Stimulated activated CD4-positive, alpha-beta T cell treated with anti-CD3 and anti-CD28 coated beads, Interleukin-12 subunit alpha, Interleukin-12 subunit beta, amount 100 ng/mL, for 24 hours (primary cell): ENCODE measurements around the gene AHNAK.
"Not testable (repeated sequence)": the region's sequence is repeated elsewhere in the genome, so short reads cannot be mapped to it uniquely, and the experiment has no call there.

Experiments used
- DNase-seq, 2 experiments: peaks; one replicate each; pipeline ENCODE4 v3.0.0-alpha.2; 2020; ENCODE audit warnings: low read depth in 2 of 2

AHNAK gene, protein sequence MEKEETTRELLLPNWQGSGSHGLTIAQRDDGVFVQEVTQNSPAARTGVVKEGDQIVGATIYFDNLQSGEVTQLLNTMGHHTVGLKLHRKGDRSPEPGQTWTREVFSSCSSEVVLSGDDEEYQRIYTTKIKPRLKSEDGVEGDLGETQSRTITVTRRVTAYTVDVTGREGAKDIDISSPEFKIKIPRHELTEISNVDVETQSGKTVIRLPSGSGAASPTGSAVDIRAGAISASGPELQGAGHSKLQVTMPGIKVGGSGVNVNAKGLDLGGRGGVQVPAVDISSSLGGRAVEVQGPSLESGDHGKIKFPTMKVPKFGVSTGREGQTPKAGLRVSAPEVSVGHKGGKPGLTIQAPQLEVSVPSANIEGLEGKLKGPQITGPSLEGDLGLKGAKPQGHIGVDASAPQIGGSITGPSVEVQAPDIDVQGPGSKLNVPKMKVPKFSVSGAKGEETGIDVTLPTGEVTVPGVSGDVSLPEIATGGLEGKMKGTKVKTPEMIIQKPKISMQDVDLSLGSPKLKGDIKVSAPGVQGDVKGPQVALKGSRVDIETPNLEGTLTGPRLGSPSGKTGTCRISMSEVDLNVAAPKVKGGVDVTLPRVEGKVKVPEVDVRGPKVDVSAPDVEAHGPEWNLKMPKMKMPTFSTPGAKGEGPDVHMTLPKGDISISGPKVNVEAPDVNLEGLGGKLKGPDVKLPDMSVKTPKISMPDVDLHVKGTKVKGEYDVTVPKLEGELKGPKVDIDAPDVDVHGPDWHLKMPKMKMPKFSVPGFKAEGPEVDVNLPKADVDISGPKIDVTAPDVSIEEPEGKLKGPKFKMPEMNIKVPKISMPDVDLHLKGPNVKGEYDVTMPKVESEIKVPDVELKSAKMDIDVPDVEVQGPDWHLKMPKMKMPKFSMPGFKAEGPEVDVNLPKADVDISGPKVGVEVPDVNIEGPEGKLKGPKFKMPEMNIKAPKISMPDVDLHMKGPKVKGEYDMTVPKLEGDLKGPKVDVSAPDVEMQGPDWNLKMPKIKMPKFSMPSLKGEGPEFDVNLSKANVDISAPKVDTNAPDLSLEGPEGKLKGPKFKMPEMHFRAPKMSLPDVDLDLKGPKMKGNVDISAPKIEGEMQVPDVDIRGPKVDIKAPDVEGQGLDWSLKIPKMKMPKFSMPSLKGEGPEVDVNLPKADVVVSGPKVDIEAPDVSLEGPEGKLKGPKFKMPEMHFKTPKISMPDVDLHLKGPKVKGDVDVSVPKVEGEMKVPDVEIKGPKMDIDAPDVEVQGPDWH (N-terminal part only)

DNA sequence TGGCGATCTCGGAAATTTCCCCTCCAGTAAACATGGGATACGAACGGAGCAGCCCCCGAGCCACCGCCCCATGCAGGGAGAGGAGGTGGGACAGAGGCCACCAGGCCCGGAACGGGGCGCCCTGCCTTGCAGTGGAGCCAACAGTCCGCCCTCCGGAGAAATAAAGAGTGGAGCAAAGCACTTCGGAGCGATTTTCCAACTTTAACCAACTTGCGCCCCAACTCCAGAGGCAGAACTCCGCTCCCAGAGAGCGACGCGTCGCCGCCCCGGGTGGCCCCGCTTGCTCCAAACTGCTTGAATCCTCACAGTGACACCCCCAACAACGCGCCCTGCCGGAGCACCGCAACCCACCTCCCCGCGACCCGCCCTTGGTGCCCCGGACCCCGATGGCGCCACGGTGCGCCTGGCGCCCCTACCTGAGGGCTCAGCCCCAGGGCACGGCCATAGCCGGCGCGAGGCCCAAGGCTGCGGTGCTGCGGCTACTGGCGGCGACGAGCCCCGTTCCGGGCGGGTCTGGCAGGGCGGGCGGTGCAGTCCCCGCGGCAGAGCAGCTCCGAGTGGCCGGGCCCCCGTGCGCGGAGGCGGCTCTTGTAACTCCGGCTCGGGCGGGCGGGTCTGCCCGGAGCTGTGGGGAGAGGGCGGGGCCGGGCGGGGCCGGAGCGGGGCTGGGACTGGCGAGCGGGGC is at the start of gene AHNAK:
AHNAK (minus strand) TSS at position 563 of the 685 bp plus-strand sequence. CDS start 10,708 bp downstream, outside the sequence.
- DNase-seq, result peak in 1 of 2 experiments; percentile 56

GRCh38 chr11:62595124-62595523 is 48.5 kb upstream of the AHNAK start:
- DNase-seq, result no peak

GRCh38 chr11:62593434-62594044 is 46.9 kb upstream of the AHNAK start:
- peak in 1 of 2 experiments; percentile 74 for DNase-seq

GRCh38 chr11:62592989-62593421 is 46.4 kb upstream of the AHNAK start:
- DNase-seq, result no peak

- no peak for DNase-seq
These were observed 45.7 kb upstream of the AHNAK start for GRCh38 chr11:62592146-62592815.

DNA sequence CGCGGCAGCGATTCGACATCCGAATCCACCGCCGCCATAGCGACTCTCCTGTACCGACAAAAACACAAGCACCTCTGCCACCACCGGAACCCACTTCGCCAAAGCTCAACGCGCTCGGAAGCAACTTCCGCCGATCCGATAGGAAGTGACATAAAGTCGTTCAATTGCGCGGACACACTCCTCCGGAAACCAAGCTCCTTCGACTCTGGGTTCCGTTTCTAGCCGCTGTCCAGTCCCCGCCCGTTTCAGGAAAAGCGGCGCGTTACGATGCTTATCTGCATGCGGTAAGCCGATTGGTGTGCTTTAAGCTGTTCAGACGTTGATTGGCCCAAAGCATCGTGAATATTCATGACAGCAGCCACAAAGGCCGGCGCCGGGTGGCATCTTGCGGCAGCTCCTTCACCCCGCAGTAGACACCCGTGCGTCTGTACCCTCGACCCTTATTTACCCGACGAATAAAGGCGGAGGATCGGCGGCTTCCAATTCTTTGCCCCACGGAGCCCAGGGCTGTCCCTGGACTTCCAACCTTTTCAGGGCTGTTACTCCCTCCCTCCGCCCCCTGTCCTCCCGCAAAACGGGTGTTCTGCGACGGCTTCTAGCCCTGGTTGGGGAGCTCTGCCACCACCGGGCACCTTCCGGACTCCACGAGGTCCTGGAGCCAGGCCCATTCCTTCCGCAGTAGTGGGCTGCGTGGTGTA is 45.0 kb upstream of the AHNAK start, which contains the start of gene TUT1:
TUT1 (minus strand) TSS at position 76 of the 698 bp plus-strand sequence; CDS start at position 38, 38 bp downstream.
- peak; percentile 93 to 94 for DNase-seq

DNA sequence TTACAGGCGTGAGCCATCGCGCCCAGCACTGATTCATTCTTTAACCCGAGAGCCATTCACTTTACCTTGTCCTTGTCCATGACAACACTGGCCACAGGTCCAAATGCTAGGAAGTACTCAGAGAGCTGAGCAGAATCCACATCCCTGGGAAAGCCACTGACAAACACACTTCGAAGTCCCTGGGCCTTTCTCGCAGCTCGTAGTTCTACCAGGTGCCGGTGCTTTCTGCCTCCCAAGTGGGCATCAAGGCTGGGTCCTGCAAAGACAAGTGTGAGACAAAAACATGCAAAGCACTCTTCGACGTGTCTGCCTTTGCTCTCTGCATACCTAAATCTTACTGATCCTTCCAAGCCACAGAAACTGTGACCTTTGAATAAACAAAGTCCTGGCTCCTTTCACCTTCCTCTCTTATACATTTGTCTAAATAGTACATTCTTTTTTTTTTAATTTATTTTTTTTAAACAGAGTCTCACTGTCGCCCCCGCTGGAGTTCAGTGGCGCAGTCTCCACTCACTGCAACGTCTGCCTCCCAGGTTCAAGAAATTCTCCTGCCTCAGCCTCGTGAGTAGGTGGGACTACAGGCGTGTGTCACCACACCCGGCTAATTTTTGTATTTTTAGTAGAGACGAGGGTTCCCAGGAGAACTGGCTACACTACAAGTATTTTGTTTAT is 42.5 kb upstream of the AHNAK start:
- no peak for DNase-seq

- DNase-seq, result not testable (repeated sequence)
These were observed 38.8 kb upstream of the AHNAK start for GRCh38 chr11:62585356-62585755.

DNA sequence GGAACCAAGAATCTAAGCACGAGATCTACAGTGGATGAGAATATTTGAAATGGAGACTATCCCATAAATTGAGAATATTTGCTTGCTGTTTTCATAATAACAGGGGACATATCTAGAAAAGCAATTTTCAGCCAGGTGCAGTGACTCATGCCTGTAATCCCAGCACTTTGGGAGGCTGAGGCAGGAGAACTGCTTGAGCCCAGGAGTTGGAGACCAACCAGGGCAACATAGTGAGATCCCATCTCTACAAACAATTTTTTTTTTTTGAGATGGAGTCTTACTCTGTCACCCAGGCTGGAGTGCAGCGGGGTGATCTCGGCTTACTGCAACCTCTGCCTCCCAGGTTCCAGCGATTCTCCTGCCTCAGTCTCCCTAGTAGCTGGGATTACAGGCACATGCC is 35.1 kb upstream of the AHNAK start:
- not testable (repeated sequence) for DNase-seq

DNA sequence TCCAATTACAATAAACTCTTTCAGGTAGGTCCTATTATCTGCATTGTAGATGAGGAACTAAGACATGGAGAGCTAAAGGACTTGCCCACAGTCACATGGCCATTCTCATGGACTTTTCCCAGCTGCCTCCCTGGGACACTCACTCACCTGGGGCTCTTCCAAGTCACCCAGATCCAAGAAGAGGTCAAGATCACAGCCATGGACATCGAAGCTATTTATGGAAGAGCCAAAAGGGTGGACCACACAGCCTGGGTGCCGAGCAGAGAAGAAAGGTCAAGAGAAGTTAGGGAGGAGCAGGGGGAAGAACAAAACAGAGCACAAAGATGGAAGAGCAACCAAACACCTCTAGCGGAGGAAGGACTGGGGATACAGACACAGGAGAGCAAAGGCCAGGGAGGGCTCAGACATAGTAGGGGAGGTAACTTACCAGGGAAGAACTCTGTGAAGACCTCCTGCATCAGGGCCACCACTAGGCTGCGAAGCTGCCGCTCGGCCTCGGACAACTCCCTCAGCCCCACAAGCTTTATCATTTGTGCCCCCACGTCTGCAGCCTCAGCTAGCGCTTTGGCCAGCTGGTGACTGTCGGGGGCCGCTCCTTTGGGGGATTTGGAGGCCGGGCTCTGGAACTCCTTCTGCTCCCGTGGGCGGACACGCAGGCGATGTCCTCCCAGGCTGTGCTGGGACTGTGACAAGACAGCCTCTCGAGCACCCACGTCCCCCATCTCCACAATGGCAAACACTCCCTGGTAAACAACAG is 34.5 kb upstream of the AHNAK start:
- DNase-seq, result no peak

DNA sequence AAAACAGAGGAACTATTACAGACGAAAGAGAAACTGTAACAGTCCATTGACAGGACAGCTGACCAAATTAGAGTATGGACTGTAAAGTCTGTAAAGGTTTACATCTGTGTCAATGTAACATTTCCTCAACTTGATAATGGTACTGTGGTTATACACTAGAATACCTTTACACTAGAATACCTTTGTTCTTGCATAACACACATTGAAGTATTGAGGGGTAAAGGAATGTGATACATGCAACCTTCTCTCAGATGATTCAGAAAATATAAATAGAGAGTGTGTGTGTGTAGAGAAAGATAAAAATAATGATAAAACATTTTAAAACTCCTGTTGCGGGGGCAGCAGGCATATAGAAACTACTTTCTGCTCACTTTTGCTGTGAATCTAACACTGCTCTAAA is 32.6 kb upstream of the AHNAK start:
- DNase-seq, result no peak

DNA sequence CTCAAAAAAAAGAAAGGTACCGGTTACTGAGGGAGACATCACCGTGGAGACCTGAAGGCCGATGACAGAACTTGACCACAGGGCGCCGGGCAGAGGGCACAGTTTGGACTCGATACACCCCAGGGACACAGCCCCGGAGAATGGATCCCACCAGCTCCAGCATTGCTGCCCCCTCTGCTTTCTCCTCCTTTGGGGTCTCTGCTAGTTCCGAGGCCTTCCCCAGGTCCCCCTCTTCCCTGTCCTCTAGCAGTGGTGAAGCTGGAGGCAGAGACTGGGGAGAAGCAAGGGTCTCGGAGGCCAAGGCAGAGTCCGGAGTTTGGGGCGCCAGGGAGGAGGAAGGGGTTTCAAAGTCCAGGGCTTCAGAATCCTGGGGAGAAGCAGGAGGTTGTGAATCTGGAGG is 31.9 kb upstream of the AHNAK start:
- DNase-seq, result no peak

GRCh38 chr11:62577046-62577714 is 30.6 kb upstream of the AHNAK start:
- DNase-seq, result no peak

GRCh38 chr11:62575837-62576236 is 29.2 kb upstream of the AHNAK start:
- no peak for DNase-seq

DNA sequence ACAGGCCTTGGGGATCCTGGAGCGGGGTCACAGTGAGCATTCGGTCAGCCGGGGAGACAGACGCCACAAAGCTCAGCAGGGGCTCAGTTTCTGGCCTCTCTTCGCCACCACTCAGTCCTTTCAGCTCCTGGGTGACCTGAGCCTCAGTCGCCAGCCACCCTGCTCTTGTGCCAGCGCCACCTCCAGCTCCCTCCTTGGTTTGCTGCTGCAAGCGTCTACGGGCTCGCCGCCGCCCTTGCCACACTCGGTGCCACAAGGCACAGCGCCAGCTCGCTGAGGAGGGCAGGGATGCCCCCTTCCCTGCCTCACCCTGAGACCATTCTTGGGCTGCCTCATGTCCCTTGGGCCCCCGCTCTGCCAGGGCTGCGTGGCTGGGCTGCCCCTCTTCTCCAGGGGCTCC is 28.6 kb upstream of the AHNAK start:
- no peak for DNase-seq

- DNase-seq, result peak in 1 of 2 experiments; percentile 17
These were observed 27.9 kb upstream of the AHNAK start for GRCh38 chr11:62574363-62575071.
